ENCODE data around the gene OR10AD1. TPM values are rescaled to one million over a fixed set of nuclear protein-coding genes. Genes with fewer than 3 reads are reported as not detected.

OR10AD1 gene
- total RNA-seq, 4 donors from 2014 or later, result not detected

DNA sequence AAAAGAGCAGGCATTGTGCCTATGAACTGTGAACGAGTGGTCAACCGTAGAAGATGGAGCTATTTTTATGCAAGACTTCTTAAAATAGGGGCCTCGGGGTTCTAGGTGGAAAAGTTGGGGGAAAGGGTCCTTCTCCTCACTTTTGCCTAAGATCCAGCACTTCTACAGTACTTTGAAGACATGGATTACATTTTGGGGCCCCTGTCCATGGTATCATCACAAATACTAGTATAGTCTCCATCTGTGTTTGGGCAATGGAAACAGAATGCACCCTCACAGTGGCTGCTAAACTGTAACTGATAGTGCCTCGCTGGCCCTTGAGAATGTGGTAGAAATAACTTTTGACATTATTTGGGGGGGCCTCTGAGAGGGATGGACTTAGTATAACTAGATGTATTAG lies 25.1 kb downstream of the OR10AD1 start:
- no peak for TF ChIP-seq CTCF (IDR thresholded peaks at IDR 0.05)
- no peak for DNase-seq (ENCODE audit: low spot score)
- no peak for ATAC-seq (ENCODE audit: low FRiP score)

DNA sequence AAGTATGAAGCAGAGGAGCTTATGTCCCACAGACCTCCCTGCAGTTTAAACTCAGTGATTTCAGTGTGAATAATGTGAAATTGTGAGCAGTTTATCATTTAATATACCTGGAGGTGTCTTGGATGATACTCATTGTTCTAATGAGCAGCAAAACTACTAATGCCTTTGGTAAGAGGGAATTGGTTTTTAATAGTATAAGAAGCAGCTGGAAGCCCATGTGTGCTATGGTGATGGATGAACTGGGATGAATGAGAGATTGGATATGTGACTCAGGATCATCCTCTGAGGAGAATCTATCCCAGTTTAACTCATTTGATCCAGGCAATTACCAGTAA lies 26.7 kb downstream of the OR10AD1 start:
- TF ChIP-seq CTCF (IDR thresholded peaks at IDR 0.05), result no peak
- ATAC-seq (ENCODE audit: low FRiP score), result no peak
- no peak for DNase-seq (ENCODE audit: low spot score)

DNA sequence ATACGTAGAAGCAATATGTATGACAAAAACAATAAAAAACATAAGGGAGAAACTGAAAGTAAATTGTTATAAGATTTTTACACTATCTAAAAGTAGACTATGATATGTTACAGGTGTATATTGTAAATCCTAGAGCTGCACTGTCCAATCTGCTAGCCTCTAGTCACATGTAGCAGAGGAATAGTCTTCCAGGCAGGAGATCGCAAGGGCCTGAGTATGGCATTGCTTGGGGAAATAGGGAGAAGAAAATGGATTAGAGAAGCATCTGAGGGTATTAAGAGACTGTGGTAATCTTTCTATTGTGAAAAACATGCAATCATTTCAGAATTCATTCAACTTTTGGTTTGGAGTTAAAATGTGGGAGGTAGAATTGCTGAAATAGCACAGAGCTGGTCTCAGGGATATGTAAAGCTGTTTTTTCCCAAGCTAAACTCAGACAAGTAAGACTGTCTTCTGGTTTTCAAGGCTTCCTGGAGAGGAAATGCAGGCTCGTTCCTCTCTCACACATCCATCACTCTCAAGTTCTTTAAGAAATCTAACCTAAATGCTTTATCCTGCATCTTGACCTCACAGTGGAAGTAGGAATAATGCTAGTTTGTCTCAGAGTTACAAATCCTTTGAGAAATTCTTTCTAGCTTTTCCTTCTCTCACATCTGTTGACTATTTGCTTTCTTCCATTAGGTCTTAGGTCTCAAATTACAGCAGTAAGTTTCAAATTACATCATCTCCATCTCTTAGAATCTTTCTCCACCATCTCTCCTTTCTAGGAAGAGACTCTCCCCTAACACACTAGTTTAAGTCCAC lies 27.3 kb downstream of the OR10AD1 start:
- TF ChIP-seq CTCF (IDR thresholded peaks at IDR 0.05), result no peak
- ATAC-seq (ENCODE audit: low FRiP score) (no peak), DNase-seq (ENCODE audit: low spot score) (no peak)

GRCh38 chr12:48169011-48169410 lies 34.1 kb downstream of the OR10AD1 start:
- no peak for TF ChIP-seq CTCF (IDR thresholded peaks at IDR 0.05)
- DNase-seq (ENCODE audit: low spot score) (no peak), ATAC-seq (ENCODE audit: low FRiP score) (no peak)

DNA sequence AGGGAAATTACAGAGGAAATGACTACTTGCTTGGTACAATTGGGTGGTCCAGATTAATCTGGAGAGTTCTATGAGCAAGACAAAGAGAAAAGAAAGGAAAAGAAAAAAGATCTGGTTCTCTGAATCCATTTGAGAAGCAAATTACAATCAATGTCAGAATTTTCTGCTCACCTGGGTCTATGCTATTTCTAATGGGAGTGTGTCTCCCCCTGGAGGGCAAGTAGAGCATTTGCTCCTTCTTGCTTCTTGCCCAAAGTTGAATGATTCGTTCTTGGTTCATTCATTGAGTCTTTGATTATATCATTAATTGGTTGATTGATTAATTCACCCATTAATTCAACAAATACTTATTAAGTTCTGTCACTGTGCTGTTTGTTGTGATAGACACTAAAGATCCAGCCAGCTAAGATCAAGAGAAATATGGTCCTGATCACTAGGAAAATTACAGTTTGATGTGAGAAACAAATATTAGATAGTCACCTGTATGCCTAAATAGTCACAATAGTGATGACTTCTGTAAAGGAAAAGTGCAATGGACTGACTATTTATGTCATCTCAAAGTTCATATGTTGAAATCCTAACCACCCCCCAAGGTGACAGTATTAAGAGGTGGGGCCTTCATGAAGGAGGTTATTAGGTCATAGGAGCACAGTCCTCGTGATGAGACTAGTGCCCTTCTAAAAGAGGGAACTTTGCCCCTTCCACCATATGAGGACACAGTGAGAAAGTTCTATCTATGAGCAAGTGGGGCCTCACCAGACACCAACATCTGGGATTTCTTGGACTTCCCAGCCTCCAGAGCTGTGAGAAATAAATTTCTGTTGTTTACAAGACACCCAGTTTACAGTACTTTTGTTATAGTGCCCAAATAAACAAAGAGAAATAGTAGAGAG lies 37.8 kb downstream of the OR10AD1 start:
- ATAC-seq (ENCODE audit: low FRiP score), result no peak
- no peak for DNase-seq (ENCODE audit: low spot score)
- TF ChIP-seq CTCF (IDR thresholded peaks at IDR 0.05), result peak in 1 of 3 donors; percentile 79

GRCh38 chr12:48164451-48164850 lies 38.6 kb downstream of the OR10AD1 start:
- TF ChIP-seq CTCF (IDR thresholded peaks at IDR 0.05), result no peak
- no peak for DNase-seq (ENCODE audit: low spot score)
- ATAC-seq (ENCODE audit: low FRiP score), result no peak
